ENCODE data around the gene KLHL14.
"Not testable (repeated sequence)": the region's sequence is repeated elsewhere in the genome, so short reads cannot be mapped to it uniquely, and the experiment has no call there.

KLHL14 gene

GRCh38 chr18:32714571-32715148, 58.2 kb downstream of the KLHL14 start:
- peak; percentile 84 for DNase-seq

- DNase-seq, result no peak
These were observed 60.0 kb downstream of the KLHL14 start for GRCh38 chr18:32712860-32713259.

- no peak for DNase-seq
These were observed 61.0 kb downstream of the KLHL14 start for GRCh38 chr18:32711862-32712261.

GRCh38 chr18:32707586-32707985, 65.2 kb downstream of the KLHL14 start:
- no peak for DNase-seq

GRCh38 chr18:32707147-32707546, 65.7 kb downstream of the KLHL14 start:
- no peak for DNase-seq

- peak; percentile 27 for DNase-seq
These were observed 71.5 kb downstream of the KLHL14 start for GRCh38 chr18:32701313-32701712.

- DNase-seq, result peak; percentile 94
These were observed 74.7 kb downstream of the KLHL14 start for GRCh38 chr18:32698153-32698552.

- peak; percentile 7 for DNase-seq
These were observed 76.4 kb downstream of the KLHL14 start for GRCh38 chr18:32696376-32696775.

GRCh38 chr18:32695534-32695933, 77.3 kb downstream of the KLHL14 start:
- DNase-seq, result no peak

GRCh38 chr18:32688821-32689220, 84.0 kb downstream of the KLHL14 start:
- DNase-seq, result no peak

- DNase-seq, result no peak
These were observed 87.9 kb downstream of the KLHL14 start for GRCh38 chr18:32684940-32685339.

- DNase-seq, result no peak
These were observed 88.7 kb downstream of the KLHL14 start for GRCh38 chr18:32684096-32684495.

- no peak for DNase-seq
These were observed 89.8 kb downstream of the KLHL14 start for GRCh38 chr18:32683044-32683443.

GRCh38 chr18:32677578-32677977, 95.2 kb downstream of the KLHL14 start:
- no peak for DNase-seq

GRCh38 chr18:32674491-32674890, 98.3 kb downstream of the KLHL14 start:
- peak; percentile 53 for DNase-seq

- no peak for DNase-seq
These were observed 100.4 kb downstream of the KLHL14 start for GRCh38 chr18:32672398-32672797.

- DNase-seq, result no peak
These were observed 102.1 kb downstream of the KLHL14 start for GRCh38 chr18:32670727-32671126.

- peak; percentile 18 for DNase-seq
These were observed 103.2 kb downstream of the KLHL14 start for GRCh38 chr18:32669549-32670165.

- peak; percentile 22 for DNase-seq
These were observed 103.9 kb downstream of the KLHL14 start for GRCh38 chr18:32668956-32669355.

- no peak for DNase-seq
These were observed 111.1 kb downstream of the KLHL14 start for GRCh38 chr18:32661486-32662299.

- not testable (repeated sequence) for DNase-seq
These were observed 118.3 kb downstream of the KLHL14 start for GRCh38 chr18:32654507-32654906.

- DNase-seq, result not testable (repeated sequence)
These were observed 135.2 kb downstream of the KLHL14 start for GRCh38 chr18:32637659-32638058.

- no peak for DNase-seq
These were observed 135.6 kb downstream of the KLHL14 start for GRCh38 chr18:32637226-32637625.

- DNase-seq, result no peak
These were observed 137.9 kb downstream of the KLHL14 start for GRCh38 chr18:32634876-32635431.

Data from NCI-H82 (cell line).